ENCODE data around the gene EFEMP2. TPM values are rescaled to one million over a fixed set of nuclear protein-coding genes. Genes with fewer than 3 reads are reported as not detected.

The EFEMP2 gene
- total and polyA plus RNA-seq, 2 donors (not counting 3 experiments of a cell fraction or from before 2014, with no cell fraction given), result 81.7 to 207 TPM

DNA sequence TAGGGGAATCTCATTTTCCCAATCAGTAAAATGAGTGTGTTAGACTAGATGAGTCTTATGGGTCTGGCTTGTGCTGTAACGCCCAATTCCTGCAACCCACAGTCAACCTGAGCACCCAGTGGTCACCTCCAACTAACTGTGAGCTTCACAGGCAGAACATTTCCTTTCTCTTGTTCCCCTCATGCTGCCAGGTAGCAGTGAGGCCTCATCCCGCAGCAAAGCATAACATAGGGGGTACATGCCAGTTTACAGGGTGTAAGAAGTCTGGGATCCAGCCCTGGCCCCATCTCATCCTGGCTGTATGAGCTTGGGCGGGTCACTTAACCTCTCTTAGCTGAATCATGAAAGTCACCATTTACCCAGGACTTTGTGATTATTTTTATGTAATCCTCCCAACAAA, 3.7 kb downstream of the EFEMP2 start:
- no peak overlapping the region for H3K9ac ChIP-seq (replicated peaks; ENCODE audit: extremely low read depth, insufficient read depth, low read length)
- DNase-seq (ENCODE audit: low read depth, low spot score) (no peak), FAIRE-seq (no peak)
- H3K27me3 ChIP-seq (ENCODE audit: control insufficient read depth in 2 of 2, insufficient read depth in 2 of 2, low read length in 2 of 2), result no peaks in the 10 kb centered on the region
- H2AFZ ChIP-seq (ENCODE audit: low read depth, low read length), result no peak overlapping the region
- no peaks in the 10 kb centered on the region for H3K9me3 ChIP-seq (replicated peaks; ENCODE audit: control insufficient read depth, insufficient read depth, low read length)
- dilution Hi-C loops (cut with MboI; ENCODE audit: extremely low pct_ligation_motif_present, low sequenced_read_pairs), result no loop called here
- no peak for TF ChIP-seq FOS (IDR thresholded peaks at IDR 0.05; ENCODE audit: borderline replicate concordance, insufficient read depth, low read length)
- TF ChIP-seq GATA2 (IDR thresholded peaks at IDR 0.05; ENCODE audit: insufficient read depth, insufficient read length, low read depth, low read length), result no peak
- TF ChIP-seq, protein P1, sequence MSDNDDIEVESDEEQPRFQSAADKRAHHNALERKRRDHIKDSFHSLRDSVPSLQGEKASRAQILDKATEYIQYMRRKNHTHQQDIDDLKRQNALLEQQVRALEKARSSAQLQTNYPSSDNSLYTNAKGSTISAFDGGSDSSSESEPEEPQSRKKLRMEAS (IDR thresholded peaks at IDR 0.05; ENCODE audit: insufficient read depth, insufficient read length), result no peak
- peak; percentile 40 for TF ChIP-seq POLR2AphosphoS5 (IDR thresholded peaks at IDR 0.05; ENCODE audit: insufficient read depth, low read depth, low read length)
- peaks cover 3% of the 10 kb centered on the region for H3K79me2 ChIP-seq (ENCODE audit: control insufficient read depth, insufficient read depth, low read length)
- no TSS peak for BruUV-seq (replicated peaks)
- H3K36me3 ChIP-seq (ENCODE audit: control insufficient read depth in 2 of 2, extremely low read depth in 1 of 2, insufficient read depth in 2 of 2, low read length in 2 of 2), result peaks cover 6 to 39% of the 10 kb centered on the region in 2 experiments
- no peak overlapping the region for H3K4me2 ChIP-seq (ENCODE audit: insufficient read depth, low read length)
- POLR2A ChIA-PET, result interaction anchor here (0.9 kb wide), 1 partner anchor 21 kb away, joined by 3 read pairs; the partner anchor contains the start of gene CCDC85B
- H3K9me1 ChIP-seq (replicated peaks; ENCODE audit: control insufficient read depth, extremely low read depth, insufficient read depth, low read length), result no peaks in the 10 kb centered on the region
- no peak overlapping the region for H3K27ac ChIP-seq (ENCODE audit: insufficient read depth, low read depth, low read length)
- H3K4me3 ChIP-seq (replicated peaks in 1 of 3; ENCODE audit: insufficient read depth in 1 of 3, low read depth in 1 of 3, low read length in 3 of 3), result no peak overlapping the region
- H3K4me1 ChIP-seq (ENCODE audit: control insufficient read depth, extremely low read depth, insufficient read depth, low read length), result peaks cover 17% of the 10 kb centered on the region
- CTCF ChIA-PET, result interaction anchor here (1.1 to 7.1 kb wide), 3 partner anchors 9 to 19 kb away, joined by 3 to 73 read pairs (median 16); partner anchors contain the start of genes CFL1, FIBP and MUS81
- intact Hi-C loops (cut with micrococcal nuclease), result no loop called here
- H4K20me1 ChIP-seq (replicated peaks; ENCODE audit: control insufficient read depth, extremely low read depth, insufficient read depth, low read length), result no peaks in the 10 kb centered on the region

- POLR2A ChIA-PET, result no interaction called here
- DNase-seq (ENCODE audit: low read depth, low spot score) (no peak), FAIRE-seq (no peak)
- Histone ChIP-seq H3K9me1 (replicated peaks; ENCODE audit: control insufficient read depth, extremely low read depth, insufficient read depth, low read length) (no peaks in the 10 kb centered on the region), H3K4me3 (replicated peaks in 1 of 3; ENCODE audit: insufficient read depth in 1 of 3, low read depth in 1 of 3, low read length in 3 of 3) (no peak overlapping the region), H3K4me2 (ENCODE audit: insufficient read depth, low read length) (no peak overlapping the region), H3K27me3 (ENCODE audit: control insufficient read depth in 2 of 2, insufficient read depth in 2 of 2, low read length in 2 of 2) (no peaks in the 10 kb centered on the region), H3K36me3 (ENCODE audit: control insufficient read depth in 2 of 2, extremely low read depth in 1 of 2, insufficient read depth in 2 of 2, low read length in 2 of 2) (peaks cover 6 to 44% of the 10 kb centered on the region in 2 experiments), H2AFZ (ENCODE audit: low read depth, low read length) (no peak overlapping the region), H3K9ac (replicated peaks; ENCODE audit: extremely low read depth, insufficient read depth, low read length) (no peak overlapping the region), H3K4me1 (ENCODE audit: control insufficient read depth, extremely low read depth, insufficient read depth, low read length) (peaks cover 16% of the 10 kb centered on the region), H3K79me2 (ENCODE audit: control insufficient read depth, insufficient read depth, low read length) (peaks cover 10% of the 10 kb centered on the region), H4K20me1 (replicated peaks; ENCODE audit: control insufficient read depth, extremely low read depth, insufficient read depth, low read length) (no peaks in the 10 kb centered on the region), H3K27ac (ENCODE audit: insufficient read depth, low read depth, low read length) (no peak overlapping the region), H3K9me3 (replicated peaks; ENCODE audit: control insufficient read depth, insufficient read depth, low read length) (no peaks in the 10 kb centered on the region)
- CTCF ChIA-PET, result interaction anchor here (2.8 to 7.1 kb wide), 2 partner anchors 8 to 17 kb away, joined by 16 to 73 read pairs; partner anchors contain the start of genes CFL1 and MUS81
- dilution Hi-C loops (cut with MboI; ENCODE audit: extremely low pct_ligation_motif_present, low sequenced_read_pairs), result no loop called here
- intact Hi-C loops (cut with micrococcal nuclease), result no loop called here
- peak; percentile 30 for TF ChIP-seq POLR2AphosphoS5 (IDR thresholded peaks at IDR 0.05; ENCODE audit: insufficient read depth, low read depth, low read length)
- TF ChIP-seq JUN (IDR thresholded peaks at IDR 0.05; ENCODE audit: borderline replicate concordance, insufficient read depth, insufficient read length, low read depth), result no peak
- TF ChIP-seq POLR2A (IDR thresholded peaks at IDR 0.05; ENCODE audit: low read depth, low read length), result no peak
- TF ChIP-seq, protein P2, sequence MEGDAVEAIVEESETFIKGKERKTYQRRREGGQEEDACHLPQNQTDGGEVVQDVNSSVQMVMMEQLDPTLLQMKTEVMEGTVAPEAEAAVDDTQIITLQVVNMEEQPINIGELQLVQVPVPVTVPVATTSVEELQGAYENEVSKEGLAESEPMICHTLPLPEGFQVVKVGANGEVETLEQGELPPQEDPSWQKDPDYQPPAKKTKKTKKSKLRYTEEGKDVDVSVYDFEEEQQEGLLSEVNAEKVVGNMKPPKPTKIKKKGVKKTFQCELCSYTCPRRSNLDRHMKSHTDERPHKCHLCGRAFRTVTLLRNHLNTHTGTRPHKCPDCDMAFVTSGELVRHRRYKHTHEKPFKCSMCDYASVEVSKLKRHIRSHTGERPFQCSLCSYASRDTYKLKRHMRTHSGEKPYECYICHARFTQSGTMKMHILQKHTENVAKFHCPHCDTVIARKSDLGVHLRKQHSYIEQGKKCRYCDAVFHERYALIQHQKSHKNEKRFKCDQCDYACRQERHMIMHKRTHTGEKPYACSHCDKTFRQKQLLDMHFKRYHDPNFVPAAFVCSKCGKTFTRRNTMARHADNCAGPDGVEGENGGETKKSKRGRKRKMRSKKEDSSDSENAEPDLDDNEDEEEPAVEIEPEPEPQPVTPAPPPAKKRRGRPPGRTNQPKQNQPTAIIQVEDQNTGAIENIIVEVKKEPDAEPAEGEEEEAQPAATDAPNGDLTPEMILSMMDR (IDR thresholded peaks at IDR 0.05; ENCODE audit: extremely low read depth in 1 of 2, insufficient read depth in 1 of 2, low read depth in 1 of 2, low read length in 2 of 2), result no peak
- TF ChIP-seq MYC (IDR thresholded peaks at IDR 0.05; ENCODE audit: low read depth, low read length), result no peak
- no peak for TF ChIP-seq GATA2 (IDR thresholded peaks at IDR 0.05; ENCODE audit: insufficient read depth, insufficient read length, low read depth, low read length)
- no peak for TF ChIP-seq EZH2 (IDR thresholded peaks at IDR 0.05; ENCODE audit: borderline replicate concordance, low read depth, low read length, severe bottlenecking)
- TF ChIP-seq, protein P1 (IDR thresholded peaks at IDR 0.05; ENCODE audit: insufficient read depth, insufficient read length), result no peak
- TSS peak; percentile 2 for BruUV-seq (replicated peaks)
Measured at GRCh38 chr11:65868076-65868667, 4.4 kb downstream of the EFEMP2 start.
